Neural cell (in vitro differentiated cells): Measurements from ENCODE around the gene PLXNA2. TPM values are rescaled to one million over a fixed set of nuclear protein-coding genes. Genes with fewer than 3 reads are reported as not detected.

ENCODE experiments used
- H2AFZ ChIP-seq: fragments of 200-600, 300-800 bp; sonication (generic), shearing (Covaris generic); 2 replicates; pipeline ENCODE4 v1.6.0; 2014; ENCODE audit warnings: low read depth, mild to moderate bottlenecking, antibody characterized with exemption, low read length, moderate library complexity
- H3F3A ChIP-seq: fragments of 200-600 bp; shearing (Covaris generic); 2 replicates; pipeline ENCODE4 v1.6.1; 2016; ENCODE audit warnings: mild to moderate bottlenecking, moderate library complexity, mixed read lengths, antibody characterized with exemption, low read length; ENCODE audit not compliant: insufficient read depth, poor library complexity, severe bottlenecking
- H3K27ac ChIP-seq: fragments of 200-600, 300-800 bp; sonication (generic), shearing (Covaris generic); 2 replicates; pipeline ENCODE4 v1.5.1; 2014; ENCODE audit warnings: mild to moderate bottlenecking, low read length, moderate library complexity
- H3K27me3 ChIP-seq: fragments of 300-800, 200-600 bp; sonication (generic), shearing (Covaris generic); 2 replicates; pipeline ENCODE4 v1.6.0; 2014; ENCODE audit warnings: mild to moderate bottlenecking, low read depth, low read length, moderate library complexity; ENCODE audit not compliant: insufficient read depth
- H3K36me3 ChIP-seq: fragments of 300-800, 200-600 bp; sonication (generic), shearing (Covaris generic); 2 replicates; pipeline ENCODE4 v1.5.1; 2014; ENCODE audit warnings: mild to moderate bottlenecking, antibody characterized with exemption, low read length, moderate library complexity; ENCODE audit not compliant: insufficient read depth
- H3K4me2 ChIP-seq: fragments of 300-800, 200-600 bp; sonication (generic), shearing (Covaris generic); 2 replicates; pipeline ENCODE4 v1.6.0; 2014; ENCODE audit warnings: mild to moderate bottlenecking, low read length
- H3K4me3 ChIP-seq: fragments of 300-800, 200-600 bp; sonication (generic), shearing (Covaris generic); 2 replicates; pipeline ENCODE4 v1.5.1; 2014; ENCODE audit warnings: mild to moderate bottlenecking, low read length, moderate library complexity
- H3K79me2 ChIP-seq: fragments of 200-600 bp; shearing (Covaris generic); replicated peaks from 2 replicates; pipeline ENCODE4 v1.6.0; 2014; ENCODE audit warnings: mild to moderate bottlenecking, low read length, moderate library complexity; ENCODE audit not compliant: insufficient read depth
- H3K9ac ChIP-seq: fragments of 300-800, 200-600 bp; sonication (generic), shearing (Covaris generic); 2 replicates; pipeline ENCODE4 v1.6.1; 2016; ENCODE audit warnings: mild to moderate bottlenecking, low read length, mixed read lengths
- H3K9me2 ChIP-seq: fragments of 200-600 bp; shearing (Covaris generic); 2 replicates; pipeline ENCODE4 v1.6.1; 2016; ENCODE audit warnings: mild to moderate bottlenecking, low read length, mixed read lengths; ENCODE audit not compliant: insufficient read depth
- H3K9me3 ChIP-seq: fragments of 200-600, 300-800 bp; sonication (generic), shearing (Covaris generic); 2 replicates; pipeline ENCODE4 v1.6.1; 2016; ENCODE audit warnings: mild to moderate bottlenecking, mixed run types, low read length, moderate library complexity, mixed read lengths
- H4K20me1 ChIP-seq: fragments of 200-600 bp; shearing (Covaris generic); 2 replicates; pipeline ENCODE4 v1.6.1; 2016; ENCODE audit warnings: mild to moderate bottlenecking, mixed run types; ENCODE audit not compliant: insufficient read depth
- CTCF ChIP-seq: fragments of 450-650 bp; IDR thresholded peaks from 2 replicates; pipeline ENCODE4 v1.5.1; 2014; ENCODE audit warnings: antibody characterized with exemption, mild to moderate bottlenecking, moderate library complexity; ENCODE audit not compliant: poor library complexity, severe bottlenecking
- EP300 ChIP-seq: fragments of 450-650 bp; conservative IDR thresholded peaks from 2 replicates; pipeline ENCODE4 v1.6.1; 2014; ENCODE audit warnings: antibody characterized with exemption, mild to moderate bottlenecking, moderate library complexity; ENCODE audit not compliant: poor library complexity, severe bottlenecking
- EZH2 ChIP-seq: fragments of 200-600, 300-800 bp; shearing (Covaris generic), sonication (generic); IDR thresholded peaks from 2 replicates; pipeline ENCODE4 v1.6.1; 2014; ENCODE audit warnings: antibody characterized with exemption, low read length, borderline replicate concordance, mild to moderate bottlenecking; ENCODE audit not compliant: insufficient read depth, poor library complexity, severe bottlenecking
- MXI1 ChIP-seq: fragments of 450-650 bp; conservative IDR thresholded peaks from 2 replicates; pipeline ENCODE4 v1.6.1; 2014; ENCODE audit warnings: antibody characterized with exemption, mild to moderate bottlenecking; ENCODE audit not compliant: poor library complexity, severe bottlenecking
- POLR2AphosphoS5 ChIP-seq: IDR thresholded peaks from 2 replicates; pipeline ENCODE4 v1.6.1; 2012
- RAD21 ChIP-seq: fragments of 450-650 bp; conservative IDR thresholded peaks from 2 replicates; pipeline ENCODE4 v1.6.1; 2014; ENCODE audit warnings: antibody characterized with exemption, mild to moderate bottlenecking, moderate library complexity
- REST ChIP-seq: IDR thresholded peaks from 2 replicates; pipeline ENCODE4 v1.6.1; 2012; ENCODE audit warnings: borderline replicate concordance
- SMC3 ChIP-seq: fragments of 450-650 bp; conservative IDR thresholded peaks from 2 replicates; pipeline ENCODE4 v1.6.1; 2014; ENCODE audit warnings: antibody characterized with exemption, mild to moderate bottlenecking, moderate library complexity; ENCODE audit not compliant: poor library complexity
- TAF1 ChIP-seq: IDR thresholded peaks from 2 replicates; pipeline ENCODE4 v1.6.1; 2012; ENCODE audit warnings: low read depth
- polyA plus RNA-seq: library from polyadenylated mRNA; depleted of rRNA; stranded (reverse); fragments of >200 nt; gene quantifications from 2 replicates; pipeline ENCODE4 v1.2.3, GENCODE V29; 2014

The PLXNA2 gene
- polyA plus RNA-seq, 1 donor from 2014 or later: 30.6 TPM

GRCh38 chr1:208169081-208169879, 74.9 kb downstream of the PLXNA2 start:
- H3K4me3 ChIP-seq: no peak overlapping the region
- no peaks in the 10 kb centered on the region for H3F3A ChIP-seq
- TF ChIP-seq MXI1 (no peak), TAF1 (no peak), SMC3 (no peak), REST (no peak), CTCF (no peak), EP300 (no peak), POLR2AphosphoS5 (no peak), RAD21 (no peak), EZH2 (no peak)
- no peak overlapping the region for H3K4me2 ChIP-seq
- H3K79me2 ChIP-seq: peaks cover 4% of the 10 kb centered on the region
- no peak overlapping the region for H3K9ac ChIP-seq
- H3K36me3 ChIP-seq: no peaks in the 10 kb centered on the region
- no peak overlapping the region for H2AFZ ChIP-seq
- peaks cover 5% of the 10 kb centered on the region for H4K20me1 ChIP-seq
- no peaks in the 10 kb centered on the region for H3K9me3 ChIP-seq
- no peak overlapping the region for H3K27ac ChIP-seq
- no peaks in the 10 kb centered on the region for H3K9me2 ChIP-seq
- H3K27me3 ChIP-seq: no peaks in the 10 kb centered on the region

- H3K27me3 ChIP-seq: no peaks in the 10 kb centered on the region
- peak; percentile 48 for TF ChIP-seq POLR2AphosphoS5
- TF ChIP-seq TAF1: no peak
- H3K4me2 ChIP-seq: no peak overlapping the region
- no peaks in the 10 kb centered on the region for H3F3A ChIP-seq
- peaks cover 9% of the 10 kb centered on the region for H4K20me1 ChIP-seq
- no peak overlapping the region for H3K27ac ChIP-seq
- no peaks in the 10 kb centered on the region for H3K9me2 ChIP-seq
- H3K4me3 ChIP-seq: no peak overlapping the region
- no peaks in the 10 kb centered on the region for H3K9me3 ChIP-seq
- peaks cover 4% of the 10 kb centered on the region for H3K79me2 ChIP-seq
- no peak overlapping the region for H3K9ac ChIP-seq
- H3K36me3 ChIP-seq: no peaks in the 10 kb centered on the region
- H2AFZ ChIP-seq: no peak overlapping the region
These were observed 76.8 kb downstream of the PLXNA2 start for GRCh38 chr1:208167261-208167869.
